ENCODE results near the gene MTARC2. TPM values are rescaled to one million over a fixed set of nuclear protein-coding genes. Genes with fewer than 3 reads are reported as not detected.
A peak's percentile ranks its signal among the peaks of the same experiment; 100 is the strongest.

Gene MTARC2
- total RNA-seq, 1 donor from 2014 or later: not detected

DNA sequence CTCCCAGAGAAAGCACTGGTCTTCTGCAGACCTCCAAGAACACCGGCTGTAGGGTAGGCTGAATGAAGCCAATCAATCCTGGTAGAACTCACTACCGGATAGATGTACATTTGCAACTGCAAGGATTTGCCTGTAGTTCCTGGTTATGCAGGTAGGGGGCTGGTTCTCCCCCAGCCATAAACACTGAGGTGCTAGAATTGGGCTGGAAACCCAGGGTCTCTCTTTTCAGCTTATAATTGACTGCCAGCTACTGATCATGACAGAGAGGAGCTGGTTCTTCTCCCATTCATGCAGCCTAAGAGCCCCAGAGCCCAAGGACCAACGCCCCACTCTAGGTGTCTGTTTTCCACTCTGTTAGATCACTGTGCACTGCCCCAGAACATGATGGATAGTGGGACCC lies 21.5 kb upstream of the MTARC2 start:
- no peaks in the 10 kb centered on the region for H3K4me1 Mint-ChIP-seq
- TF ChIP-seq EZH2 (IDR thresholded peaks at IDR 0.05): no peak
- TF ChIP-seq, protein P1, sequence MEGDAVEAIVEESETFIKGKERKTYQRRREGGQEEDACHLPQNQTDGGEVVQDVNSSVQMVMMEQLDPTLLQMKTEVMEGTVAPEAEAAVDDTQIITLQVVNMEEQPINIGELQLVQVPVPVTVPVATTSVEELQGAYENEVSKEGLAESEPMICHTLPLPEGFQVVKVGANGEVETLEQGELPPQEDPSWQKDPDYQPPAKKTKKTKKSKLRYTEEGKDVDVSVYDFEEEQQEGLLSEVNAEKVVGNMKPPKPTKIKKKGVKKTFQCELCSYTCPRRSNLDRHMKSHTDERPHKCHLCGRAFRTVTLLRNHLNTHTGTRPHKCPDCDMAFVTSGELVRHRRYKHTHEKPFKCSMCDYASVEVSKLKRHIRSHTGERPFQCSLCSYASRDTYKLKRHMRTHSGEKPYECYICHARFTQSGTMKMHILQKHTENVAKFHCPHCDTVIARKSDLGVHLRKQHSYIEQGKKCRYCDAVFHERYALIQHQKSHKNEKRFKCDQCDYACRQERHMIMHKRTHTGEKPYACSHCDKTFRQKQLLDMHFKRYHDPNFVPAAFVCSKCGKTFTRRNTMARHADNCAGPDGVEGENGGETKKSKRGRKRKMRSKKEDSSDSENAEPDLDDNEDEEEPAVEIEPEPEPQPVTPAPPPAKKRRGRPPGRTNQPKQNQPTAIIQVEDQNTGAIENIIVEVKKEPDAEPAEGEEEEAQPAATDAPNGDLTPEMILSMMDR (IDR thresholded peaks at IDR 0.05): peak; percentile 45
- no peak overlapping the region for H3K4me3 Mint-ChIP-seq
- H3K4me1 ChIP-seq: no peaks in the 10 kb centered on the region
- no peaks in the 10 kb centered on the region for H3K36me3 Mint-ChIP-seq
- H2AFZ ChIP-seq (replicated peaks): no peak overlapping the region
- no peak overlapping the region for H3K9ac ChIP-seq
- H3K79me2 ChIP-seq (ENCODE audit: low read depth): no peaks in the 10 kb centered on the region
- no peaks in the 10 kb centered on the region for H3F3A ChIP-seq (ENCODE audit: low read depth)
- H3K9me3 ChIP-seq (ENCODE audit: low read depth): no peaks in the 10 kb centered on the region
- H3K4me3 ChIP-seq: no peak overlapping the region
- no peak for DNase-seq (ENCODE audit: low spot score)
- H3K36me3 ChIP-seq: no peaks in the 10 kb centered on the region
- H4K20me1 ChIP-seq (ENCODE audit: low read depth): no peaks in the 10 kb centered on the region
- H3K27me3 Mint-ChIP-seq (ENCODE audit: insufficient read depth, low read depth): peaks cover 2% of the 10 kb centered on the region
- H3K27ac Mint-ChIP-seq: no peak overlapping the region
- H3K4me2 ChIP-seq: no peak overlapping the region
- H3K27me3 ChIP-seq: no peaks in the 10 kb centered on the region
- H3K9me3 Mint-ChIP-seq: peaks cover 2% of the 10 kb centered on the region
- H3K27ac ChIP-seq: no peak overlapping the region

GRCh38 chr1:220727519-220727918 lies 20.6 kb upstream of the MTARC2 start:
- H3K9me3 Mint-ChIP-seq: peaks cover 2% of the 10 kb centered on the region
- Histone ChIP-seq H3K27me3 (no peaks in the 10 kb centered on the region), H3K36me3 (no peaks in the 10 kb centered on the region), H3K4me2 (no peak overlapping the region), H3K4me3 (no peak overlapping the region), H3K79me2 (ENCODE audit: low read depth) (no peaks in the 10 kb centered on the region), H2AFZ (replicated peaks) (no peak overlapping the region), H3K4me1 (no peaks in the 10 kb centered on the region), H4K20me1 (ENCODE audit: low read depth) (no peaks in the 10 kb centered on the region), H3F3A (ENCODE audit: low read depth) (no peaks in the 10 kb centered on the region), H3K9ac (no peak overlapping the region), H3K27ac (no peak overlapping the region), H3K9me3 (ENCODE audit: low read depth) (no peaks in the 10 kb centered on the region)
- H3K4me1 Mint-ChIP-seq: no peaks in the 10 kb centered on the region
- TF ChIP-seq, protein P1 (IDR thresholded peaks at IDR 0.05): no peak
- TF ChIP-seq EZH2 (IDR thresholded peaks at IDR 0.05) (no peak), EZH2phosphoT487 (IDR thresholded peaks at IDR 0.05) (no peak)
- peaks cover 2% of the 10 kb centered on the region for H3K27me3 Mint-ChIP-seq (ENCODE audit: insufficient read depth, low read depth)
- H3K27ac Mint-ChIP-seq: no peak overlapping the region
- H3K4me3 Mint-ChIP-seq: no peak overlapping the region
- DNase-seq (ENCODE audit: low spot score): no peak
- H3K36me3 Mint-ChIP-seq: no peaks in the 10 kb centered on the region

- Histone ChIP-seq H3K27me3 (no peaks in the 10 kb centered on the region), H3K4me2 (no peak overlapping the region), H2AFZ (replicated peaks) (no peak overlapping the region), H3K79me2 (ENCODE audit: low read depth) (no peaks in the 10 kb centered on the region), H3F3A (ENCODE audit: low read depth) (no peaks in the 10 kb centered on the region), H3K36me3 (no peaks in the 10 kb centered on the region), H3K4me3 (no peak overlapping the region), H4K20me1 (ENCODE audit: low read depth) (no peaks in the 10 kb centered on the region), H3K27ac (no peak overlapping the region), H3K4me1 (no peaks in the 10 kb centered on the region), H3K9me3 (ENCODE audit: low read depth) (no peaks in the 10 kb centered on the region), H3K9ac (no peak overlapping the region)
- no peak overlapping the region for H3K4me3 Mint-ChIP-seq
- H3K4me1 Mint-ChIP-seq: no peaks in the 10 kb centered on the region
- no peaks in the 10 kb centered on the region for H3K36me3 Mint-ChIP-seq
- DNase-seq (ENCODE audit: low spot score): no peak
- TF ChIP-seq, protein P1 (IDR thresholded peaks at IDR 0.05): no peak
- no peak for TF ChIP-seq EZH2 (IDR thresholded peaks at IDR 0.05)
- TF ChIP-seq EZH2phosphoT487 (IDR thresholded peaks at IDR 0.05): no peak
- peaks cover 2% of the 10 kb centered on the region for H3K27me3 Mint-ChIP-seq (ENCODE audit: insufficient read depth, low read depth)
- peaks cover 2% of the 10 kb centered on the region for H3K9me3 Mint-ChIP-seq
- H3K27ac Mint-ChIP-seq: no peak overlapping the region
Measured at GRCh38 chr1:220730486-220730885, 17.6 kb upstream of the MTARC2 start.
